Measurements from ENCODE around the gene CHMP2B. TPM values are rescaled to one million over a fixed set of nuclear protein-coding genes. Genes with fewer than 3 reads are reported as not detected.
A peak's percentile ranks its signal among the peaks of the same experiment; 100 is the strongest.

The CHMP2B gene
- total and polyA plus RNA-seq, 4 donors, result 26.7 to 70.5 (median 54.4) TPM

GRCh38 chr3:87198774-87199173, 28.3 kb upstream of the CHMP2B start:
- Histone ChIP-seq H3K27ac (ENCODE audit: low read depth, low read length) (no peak overlapping the region), H3K27me3 (ENCODE audit: control insufficient read depth, insufficient read depth, low read length) (no peaks in the 10 kb centered on the region), H3K4me1 (ENCODE audit: control insufficient read depth, insufficient read depth, low read length) (no peaks in the 10 kb centered on the region), H3K4me3 (ENCODE audit: low read depth, low read length) (no peak overlapping the region), H3K9me3 (ENCODE audit: control insufficient read depth, insufficient read depth, low read length) (no peaks in the 10 kb centered on the region), H3K36me3 (ENCODE audit: control insufficient read depth, insufficient read depth, low read length) (no peaks in the 10 kb centered on the region)
- DNase-seq (ENCODE audit: low read depth in 4 of 6, low spot score in 6 of 6), result no peak

- Histone ChIP-seq H3K4me1 (ENCODE audit: control insufficient read depth, insufficient read depth, low read length) (no peaks in the 10 kb centered on the region), H3K9me3 (ENCODE audit: control insufficient read depth, insufficient read depth, low read length) (no peaks in the 10 kb centered on the region), H3K27ac (ENCODE audit: low read depth, low read length) (no peak overlapping the region), H3K36me3 (ENCODE audit: control insufficient read depth, insufficient read depth, low read length) (no peaks in the 10 kb centered on the region), H3K27me3 (ENCODE audit: control insufficient read depth, insufficient read depth, low read length) (no peaks in the 10 kb centered on the region), H3K4me3 (ENCODE audit: low read depth, low read length) (no peak overlapping the region)
- no CpG with 5 or more reads among the region's 2 CpGs for WGBS (ENCODE audit: insufficient coverage)
- no peak for DNase-seq (ENCODE audit: low read depth in 4 of 6, low spot score in 6 of 6)
Measured at GRCh38 chr3:87199628-87200027, 27.5 kb upstream of the CHMP2B start.

GRCh38 chr3:87200060-87200647, 27.0 kb upstream of the CHMP2B start:
- no peaks in the 10 kb centered on the region for H3K27me3 ChIP-seq (ENCODE audit: control insufficient read depth, insufficient read depth, low read length)
- no peaks in the 10 kb centered on the region for H3K4me1 ChIP-seq (ENCODE audit: control insufficient read depth, insufficient read depth, low read length)
- peak in 1 of 6 donors; percentile 38 for DNase-seq (ENCODE audit: low read depth in 4 of 6, low spot score in 6 of 6)
- H3K27ac ChIP-seq (ENCODE audit: low read depth, low read length), result no peak overlapping the region
- no peaks in the 10 kb centered on the region for H3K9me3 ChIP-seq (ENCODE audit: control insufficient read depth, insufficient read depth, low read length)
- no peaks in the 10 kb centered on the region for H3K36me3 ChIP-seq (ENCODE audit: control insufficient read depth, insufficient read depth, low read length)
- H3K4me3 ChIP-seq (ENCODE audit: low read depth, low read length), result no peak overlapping the region
- WGBS (ENCODE audit: insufficient coverage), result no CpG with 5 or more reads among the region's 3 CpGs

GRCh38 chr3:87201727-87202126, 25.4 kb upstream of the CHMP2B start:
- DNase-seq (ENCODE audit: low read depth in 4 of 6, low spot score in 6 of 6), result peak in 1 of 6 donors; percentile 68
- 80% methylated on average over 1 of the region's 1 CpG for WGBS (ENCODE audit: insufficient coverage)
- no peaks in the 10 kb centered on the region for H3K4me1 ChIP-seq (ENCODE audit: control insufficient read depth, insufficient read depth, low read length)
- no peaks in the 10 kb centered on the region for H3K9me3 ChIP-seq (ENCODE audit: control insufficient read depth, insufficient read depth, low read length)
- no peak overlapping the region for H3K27ac ChIP-seq (ENCODE audit: low read depth, low read length)
- no peaks in the 10 kb centered on the region for H3K27me3 ChIP-seq (ENCODE audit: control insufficient read depth, insufficient read depth, low read length)
- H3K36me3 ChIP-seq (ENCODE audit: control insufficient read depth, insufficient read depth, low read length), result no peaks in the 10 kb centered on the region
- H3K4me3 ChIP-seq (ENCODE audit: low read depth, low read length), result no peak overlapping the region

- H3K4me3 ChIP-seq (ENCODE audit: low read depth, low read length), result no peak overlapping the region
- no peaks in the 10 kb centered on the region for H3K36me3 ChIP-seq (ENCODE audit: control insufficient read depth, insufficient read depth, low read length)
- DNase-seq (ENCODE audit: low read depth in 4 of 6, low spot score in 6 of 6), result peak in 1 of 6 donors; percentile 90
- no CpG with 5 or more reads among the region's 1 CpG for WGBS (ENCODE audit: insufficient coverage)
- H3K9me3 ChIP-seq (ENCODE audit: control insufficient read depth, insufficient read depth, low read length), result no peaks in the 10 kb centered on the region
- no peak overlapping the region for H3K27ac ChIP-seq (ENCODE audit: low read depth, low read length)
- no peaks in the 10 kb centered on the region for H3K27me3 ChIP-seq (ENCODE audit: control insufficient read depth, insufficient read depth, low read length)
- no peaks in the 10 kb centered on the region for H3K4me1 ChIP-seq (ENCODE audit: control insufficient read depth, insufficient read depth, low read length)
Measured at GRCh38 chr3:87203809-87204208, 23.3 kb upstream of the CHMP2B start.

- Histone ChIP-seq H3K4me3 (ENCODE audit: low read depth, low read length) (no peak overlapping the region), H3K27ac (ENCODE audit: low read depth, low read length) (no peak overlapping the region), H3K4me1 (ENCODE audit: control insufficient read depth, insufficient read depth, low read length) (no peaks in the 10 kb centered on the region), H3K9me3 (ENCODE audit: control insufficient read depth, insufficient read depth, low read length) (no peaks in the 10 kb centered on the region), H3K36me3 (ENCODE audit: control insufficient read depth, insufficient read depth, low read length) (no peaks in the 10 kb centered on the region), H3K27me3 (ENCODE audit: control insufficient read depth, insufficient read depth, low read length) (no peaks in the 10 kb centered on the region)
- DNase-seq (ENCODE audit: low read depth in 4 of 6, low spot score in 6 of 6), result no peak
- WGBS (ENCODE audit: insufficient coverage), result no CpG with 5 or more reads among the region's 2 CpGs
Measured at GRCh38 chr3:87206070-87206469, 21.0 kb upstream of the CHMP2B start.

GRCh38 chr3:87206635-87207034, 20.5 kb upstream of the CHMP2B start:
- no peak overlapping the region for H3K27ac ChIP-seq (ENCODE audit: low read depth, low read length)
- no peaks in the 10 kb centered on the region for H3K4me1 ChIP-seq (ENCODE audit: control insufficient read depth, insufficient read depth, low read length)
- no peak for DNase-seq (ENCODE audit: low read depth in 4 of 6, low spot score in 6 of 6)
- no peaks in the 10 kb centered on the region for H3K9me3 ChIP-seq (ENCODE audit: control insufficient read depth, insufficient read depth, low read length)
- WGBS (ENCODE audit: insufficient coverage), result no CpG with 5 or more reads among the region's 1 CpG
- H3K36me3 ChIP-seq (ENCODE audit: control insufficient read depth, insufficient read depth, low read length), result no peaks in the 10 kb centered on the region
- no peak overlapping the region for H3K4me3 ChIP-seq (ENCODE audit: low read depth, low read length)
- H3K27me3 ChIP-seq (ENCODE audit: control insufficient read depth, insufficient read depth, low read length), result no peaks in the 10 kb centered on the region

GRCh38 chr3:87207460-87207859, 19.6 kb upstream of the CHMP2B start:
- WGBS (ENCODE audit: insufficient coverage), result no CpG with 5 or more reads among the region's 1 CpG
- H3K27me3 ChIP-seq (ENCODE audit: control insufficient read depth, insufficient read depth, low read length), result no peaks in the 10 kb centered on the region
- H3K36me3 ChIP-seq (ENCODE audit: control insufficient read depth, insufficient read depth, low read length), result no peaks in the 10 kb centered on the region
- H3K27ac ChIP-seq (ENCODE audit: low read depth, low read length), result no peak overlapping the region
- DNase-seq (ENCODE audit: low read depth in 4 of 6, low spot score in 6 of 6), result no peak
- no peak overlapping the region for H3K4me3 ChIP-seq (ENCODE audit: low read depth, low read length)
- H3K4me1 ChIP-seq (ENCODE audit: control insufficient read depth, insufficient read depth, low read length), result no peaks in the 10 kb centered on the region
- H3K9me3 ChIP-seq (ENCODE audit: control insufficient read depth, insufficient read depth, low read length), result no peaks in the 10 kb centered on the region

GRCh38 chr3:87209111-87209510, 18.0 kb upstream of the CHMP2B start:
- no peak overlapping the region for H3K27ac ChIP-seq (ENCODE audit: low read depth, low read length)
- no peaks in the 10 kb centered on the region for H3K4me1 ChIP-seq (ENCODE audit: control insufficient read depth, insufficient read depth, low read length)
- H3K36me3 ChIP-seq (ENCODE audit: control insufficient read depth, insufficient read depth, low read length), result no peaks in the 10 kb centered on the region
- H3K27me3 ChIP-seq (ENCODE audit: control insufficient read depth, insufficient read depth, low read length), result no peaks in the 10 kb centered on the region
- WGBS (ENCODE audit: insufficient coverage), result 40% methylated on average over 1 of the region's 2 CpGs
- DNase-seq (ENCODE audit: low read depth in 4 of 6, low spot score in 6 of 6), result no peak
- no peak overlapping the region for H3K4me3 ChIP-seq (ENCODE audit: low read depth, low read length)
- H3K9me3 ChIP-seq (ENCODE audit: control insufficient read depth, insufficient read depth, low read length), result no peaks in the 10 kb centered on the region

GRCh38 chr3:87218560-87218959, 8.5 kb upstream of the CHMP2B start:
- no peak overlapping the region for H3K27ac ChIP-seq (ENCODE audit: low read depth, low read length)
- H3K4me3 ChIP-seq (ENCODE audit: low read depth, low read length), result no peak overlapping the region
- no peaks in the 10 kb centered on the region for H3K9me3 ChIP-seq (ENCODE audit: control insufficient read depth, insufficient read depth, low read length)
- no CpG with 5 or more reads among the region's 1 CpG for WGBS (ENCODE audit: insufficient coverage)
- no peak for DNase-seq (ENCODE audit: low read depth in 4 of 6, low spot score in 6 of 6)
- H3K36me3 ChIP-seq (ENCODE audit: control insufficient read depth, insufficient read depth, low read length), result no peaks in the 10 kb centered on the region
- no peaks in the 10 kb centered on the region for H3K4me1 ChIP-seq (ENCODE audit: control insufficient read depth, insufficient read depth, low read length)
- no peaks in the 10 kb centered on the region for H3K27me3 ChIP-seq (ENCODE audit: control insufficient read depth, insufficient read depth, low read length)
